H1 (cell line): ENCODE data around the gene CAV3. TPM values are rescaled to one million over a fixed set of nuclear protein-coding genes. Genes with fewer than 3 reads are reported as not detected.
A peak's percentile ranks its signal among the peaks of the same experiment; 100 is the strongest.

Experiments used
- CTCF ChIA-PET: fragments of 300-600 bp; sonication (Branson Sonifier 250); formaldehyde crosslinking; loops from one replicate; lab custom pipeline; 2021; ENCODE audit not compliant: partially characterized antibody; lab: Charles Lee
- POLR2A ChIA-PET: fragments of 300-600 bp; sonication (Branson Sonifier 250); formaldehyde crosslinking; loops from one replicate; lab custom pipeline; 2021; ENCODE audit warnings: inconsistent platforms; ENCODE audit not compliant: partially characterized antibody; lab: Charles Lee
- DNase-seq, 2 experiments: peaks; one replicate each; pipeline versions ENCODE4 v3.0.0 to v3.0.0-alpha.2; 2010 to 2022; ENCODE audit warnings: low spot score in 2 of 2, low read depth in 1 of 2, mixed read lengths in 1 of 2
- FAIRE-seq: peaks from 2 replicates; lab custom pipeline; 2011; peaks lifted over from hg19 to GRCh38; lab: Jason Lieb, UNC
- H2AFZ ChIP-seq: 2 replicates; pipeline ENCODE4 v1.8.1; 2012; ENCODE audit warnings: low read length, inconsistent platforms
- H2AK5ac ChIP-seq: 2 replicates; pipeline ENCODE4 v1.6.1; 2013; ENCODE audit warnings: low read depth, low read length
- H2BK120ac ChIP-seq: replicated peaks from 2 replicates; pipeline ENCODE3; 2013; ENCODE audit warnings: low read depth, low read length, inconsistent platforms
- H2BK12ac ChIP-seq: 2 replicates; pipeline ENCODE4 v1.6.1; 2013; ENCODE audit warnings: low read depth, low read length
- H2BK15ac ChIP-seq: 2 replicates; pipeline ENCODE4 v1.6.1; 2013; ENCODE audit warnings: low read length
- H2BK20ac ChIP-seq: 2 replicates; pipeline ENCODE4 v1.6.1; 2013; ENCODE audit warnings: low read length
- H2BK5ac ChIP-seq: 2 replicates; pipeline ENCODE4 v1.6.1; 2013; ENCODE audit warnings: low read depth, low read length
- H3K14ac ChIP-seq: 2 replicates; pipeline ENCODE4 v1.6.1; 2013; ENCODE audit warnings: inconsistent platforms; ENCODE audit not compliant: insufficient read length
- H3K18ac ChIP-seq: 2 replicates; pipeline ENCODE4 v1.6.1; 2013; ENCODE audit warnings: low read length; ENCODE audit errors: extremely low read depth
- H3K23ac ChIP-seq: 2 replicates; pipeline ENCODE4 v1.6.1; 2013; ENCODE audit warnings: inconsistent platforms; ENCODE audit not compliant: insufficient read length
- H3K23me2 ChIP-seq: 2 replicates; pipeline ENCODE4 v1.6.1; 2013; ENCODE audit warnings: low read depth, low read length
- H3K27ac ChIP-seq: 2 replicates; pipeline ENCODE4 v1.6.1; 2011; ENCODE audit warnings: low read depth, low read length, inconsistent platforms
- H3K27me3 ChIP-seq, 4 experiments: replicated peaks in 1 of 4; 1 replicate in 1 of 4; 2 replicates in 3 of 4; pipeline versions ENCODE4 v1.6.1 to v1.8.1; 2011 to 2013; ENCODE audit warnings: low read length in 3 of 4, mild to moderate bottlenecking in 3 of 4, inconsistent platforms in 2 of 4, mixed read lengths in 2 of 4, moderate library complexity in 1 of 4; ENCODE audit not compliant: control insufficient read depth in 3 of 4, insufficient read depth in 3 of 4; ENCODE audit errors: extremely low read depth in 1 of 4
- H3K36me3 ChIP-seq, 4 experiments: 2 replicates each; pipeline versions ENCODE4 v1.6.1 to v1.8.1; 2011 to 2013; ENCODE audit warnings: mild to moderate bottlenecking in 4 of 4, low read length in 3 of 4, moderate library complexity in 2 of 4, control low read depth in 1 of 4, inconsistent platforms in 1 of 4; ENCODE audit not compliant: insufficient read depth in 4 of 4, control insufficient read depth in 2 of 4
- H3K4ac ChIP-seq: replicated peaks from 2 replicates; pipeline ENCODE3; 2013; ENCODE audit warnings: low read length, low read depth, mixed read lengths, inconsistent platforms; ENCODE audit not compliant: insufficient read length
- H3K4me1 ChIP-seq, 4 experiments: replicated peaks in 1 of 4; 1 replicate in 1 of 4; 2 replicates in 3 of 4; pipeline versions ENCODE4 v1.6.1 to v1.8.1; 2011 to 2013; ENCODE audit warnings: low read length in 3 of 4, inconsistent platforms in 2 of 4, mixed read lengths in 1 of 4; ENCODE audit not compliant: insufficient read depth in 4 of 4, control insufficient read depth in 3 of 4
- H3K4me2 ChIP-seq, 2 experiments: 2 replicates each; pipeline versions ENCODE4 v1.6.1 to v1.8.1; 2011 to 2013; ENCODE audit warnings: low read depth in 2 of 2, low read length in 2 of 2, control low read depth in 1 of 2, inconsistent platforms in 1 of 2, mild to moderate bottlenecking in 1 of 2; ENCODE audit not compliant: insufficient read depth in 1 of 2
- H3K4me3 ChIP-seq, 4 experiments: fragments of 200-600, 300-600 bp in 1 of 4; sonication (generic), shearing (Covaris generic), sonication (Bioruptor Twin) in 1 of 4; 2 replicates each; pipeline versions ENCODE4 v1.5.1 to v1.8.1; 2011 to 2016; ENCODE audit warnings: low read length in 4 of 4, low read depth in 3 of 4, control low read depth in 2 of 4, inconsistent platforms in 2 of 4, mild to moderate bottlenecking in 2 of 4, mixed read lengths in 1 of 4, moderate library complexity in 1 of 4; ENCODE audit not compliant: insufficient read depth in 2 of 4; ENCODE audit errors: extremely low read depth in 1 of 4
- H3K56ac ChIP-seq: replicated peaks from 2 replicates; pipeline ENCODE3; 2013; ENCODE audit warnings: low read depth, mild to moderate bottlenecking, mixed read lengths, low read length, inconsistent platforms; ENCODE audit not compliant: insufficient read length
- H3K79me1 ChIP-seq: 2 replicates; pipeline ENCODE4 v1.6.1; 2013; ENCODE audit warnings: low read depth, low read length, control low read depth
- H3K79me2 ChIP-seq, 2 experiments: 2 replicates each; pipeline versions ENCODE4 v1.6.1 to v1.8.1; 2012 to 2013; ENCODE audit warnings: low read length in 2 of 2, mild to moderate bottlenecking in 2 of 2, inconsistent platforms in 1 of 2; ENCODE audit not compliant: insufficient read depth in 2 of 2, control insufficient read depth in 1 of 2
- H3K9ac ChIP-seq, 4 experiments: replicated peaks in 1 of 4; 1 replicate in 1 of 4; 2 replicates in 3 of 4; pipeline versions ENCODE4 v1.6.1 to v1.8.1; 2011 to 2013; ENCODE audit warnings: low read depth in 3 of 4, low read length in 3 of 4, control low read depth in 2 of 4, mild to moderate bottlenecking in 2 of 4, moderate library complexity in 2 of 4, inconsistent platforms in 1 of 4; ENCODE audit errors: extremely low read depth in 1 of 4
- H3K9me3 ChIP-seq, 2 experiments: 2 replicates each; pipeline versions ENCODE4 v1.6.1 to v1.8.1; 2012 to 2013; ENCODE audit warnings: mild to moderate bottlenecking in 2 of 2, moderate library complexity in 2 of 2, control low read depth in 1 of 2, inconsistent platforms in 1 of 2, low read depth in 1 of 2, low read length in 1 of 2, mixed read lengths in 1 of 2; ENCODE audit not compliant: insufficient read depth in 2 of 2
- H4K20me1 ChIP-seq, 2 experiments: replicated peaks in 1 of 2; 2 replicates each; pipeline versions ENCODE3 to v1.8.1; 2011 to 2013; ENCODE audit warnings: inconsistent platforms in 2 of 2, low read length in 2 of 2, mild to moderate bottlenecking in 1 of 2; ENCODE audit not compliant: insufficient read depth in 2 of 2, control insufficient read depth in 1 of 2
- H4K5ac ChIP-seq: 2 replicates; pipeline ENCODE4 v1.6.1; 2013; ENCODE audit warnings: low read length, low read depth, mixed read lengths, inconsistent platforms; ENCODE audit not compliant: insufficient read length
- H4K8ac ChIP-seq: 2 replicates; pipeline ENCODE4 v1.8.0; 2013; ENCODE audit warnings: mild to moderate bottlenecking, moderate library complexity, low read length, inconsistent platforms; ENCODE audit not compliant: insufficient read depth; ENCODE audit errors: extremely low read depth
- H4K91ac ChIP-seq: replicated peaks from 2 replicates; pipeline ENCODE3; 2013; ENCODE audit warnings: low read length, mixed read lengths, inconsistent platforms; ENCODE audit not compliant: insufficient read length
- GABPA ChIP-seq: IDR thresholded peaks from 2 replicates; pipeline ENCODE4 v1.6.1; 2011; ENCODE audit warnings: mild to moderate bottlenecking, low read length, moderate library complexity, borderline replicate concordance; ENCODE audit not compliant: insufficient read depth
- TBP ChIP-seq: IDR thresholded peaks from 2 replicates; pipeline ENCODE4 v1.6.1; 2011; ENCODE audit warnings: low read depth, low read length, improper control_type of control experiment
- WGBS, 2 experiments: shearing (Covaris generic) in 1 of 2; methylation state at CpG; one replicate each; pipeline versions ENCODE4 v1.1.6 to v1.1.7; 2013 to 2015; ENCODE audit warnings: low lambda C conversion rate in 2 of 2, mixed read lengths in 2 of 2, inconsistent platforms in 1 of 2, low coverage in 1 of 2, missing lambda C conversion rate in 1 of 2; ENCODE audit not compliant: insufficient replicate concordance in 2 of 2, insufficient coverage in 1 of 2, insufficient read length in 1 of 2; ENCODE audit errors: extremely low coverage in 1 of 2, missing lambda C conversion rate in 1 of 2; 5-methylcytosine and 5-hydroxymethylcytosine counted together
- polyA plus RNA-seq, 7 experiments: library from polyadenylated mRNA; depleted of rRNA in 3 of 7; stranded (reverse) in 5 of 7; unstranded in 2 of 7; fragments of >200 nt in 5 of 7; fragments of 200-250 nt in 2 of 7; gene quantifications; 1 replicate in 5 of 7; 2 replicates in 1 of 7; 4 replicates in 1 of 7; pipeline versions ENCODE4 v1.2.1 to v1.2.3, GENCODE V29; 2011 to 2013; ENCODE audit warnings: missing spikeins in 2 of 7, mixed read lengths in 2 of 7
- total RNA-seq: library from RNA; stranded (reverse); fragmentation: NEBNext Ultra II Directional; extraction: Animal tissue kit (Norgen Biotek cat#: 25700); gene quantifications from 2 replicates; pipeline ENCODE4 v1.2.1, GENCODE V29; 2021

CAV3 gene
- total and polyA plus RNA-seq, 2 of the 8 experiments (the other 6 are each of a cell fraction or from before 2014, with no cell fraction given) = not detected

- no peak overlapping the region for H3K27ac ChIP-seq
- no peaks in the 10 kb centered on the region for H3K36me3 ChIP-seq
- WGBS, 2 experiments = 91% methylated on average over 5 of the region's 5 CpGs; no CpG with 5 or more reads in 1 of the 2 experiments
- TF ChIP-seq TBP (no peak), GABPA (no peak)
- TF ChIP-seq, all 59 proteins: peak for 0
- Histone ChIP-seq H3K18ac (no peak overlapping the region), H3K56ac (no peak overlapping the region), H2BK20ac (no peak overlapping the region), H2BK120ac (no peak overlapping the region), H3K79me2 (no peaks in the 10 kb centered on the region), H2BK15ac (no peak overlapping the region), H3K4me2 (no peak overlapping the region), H4K5ac (no peak overlapping the region), H2AFZ (no peak overlapping the region), H2AK5ac (no peak overlapping the region), H3K23me2 (peaks cover 1% of the 10 kb centered on the region; the same call in 1 of the 2 replicates), H4K91ac (no peak overlapping the region), H2BK5ac (no peak overlapping the region), H3K79me1 (no peaks in the 10 kb centered on the region), H3K9ac (no peak overlapping the region), H4K20me1 (no peaks in the 10 kb centered on the region), H3K23ac (no peak overlapping the region), H2BK12ac (no peak overlapping the region), H3K9me3 (no peaks in the 10 kb centered on the region), H3K4ac (no peak overlapping the region), H4K8ac (0 out of 2 replicates have a peak overlapping the region, but pooled peaks have one; percentile 1), H3K4me1 (peaks cover 0 to 3% (median 1%) of the 10 kb centered on the region in 4 experiments; a peak in 3 of 7 replicates), H3K27me3 (peaks cover 0 to 2% (median 0%) of the 10 kb centered on the region in 4 experiments; a peak in 2 of 7 replicates), H3K4me3 (no peak overlapping the region), H3K14ac (no peak overlapping the region)
- FAIRE-seq (no peak), DNase-seq (no peak)
- ChIA-PET CTCF (interaction anchor here (1.5 to 3.9 kb wide), 2 partner anchors 9 to 47 kb away, joined by 7 to 30 read pairs; partner anchors contain the start of gene OXTR), POLR2A (no interaction called here)
Observed at GRCh38 chr3:8760506-8760905, 26.9 kb downstream of the CAV3 start.
